B cell (primary cell): ENCODE results near the gene RRP1. TPM values are rescaled to one million over a fixed set of nuclear protein-coding genes. Genes with fewer than 3 reads are reported as not detected.

ENCODE experiments used
- ATAC-seq: fragments of 200-7000 bp; cut with Tn5 transposase; one replicate; pipeline ENCODE4 v1.10.0; 2021; ENCODE audit warnings: low read depth, mild to moderate bottlenecking, moderate number of reproducible peaks, moderate library complexity
- CTCF ChIA-PET: fragments of 350-600 bp; sonication (Branson Sonifier 250); formaldehyde crosslinking; loops from one replicate; lab custom pipeline; 2021; ENCODE audit warnings: antibody characterized with exemption, inconsistent platforms; lab: Charles Lee
- POLR2A ChIA-PET: fragments of 350-600 bp; sonication (Branson Sonifier 250); formaldehyde crosslinking; loops from one replicate; lab custom pipeline; 2021; ENCODE audit warnings: antibody characterized with exemption; lab: Charles Lee
- DNase-seq: peaks from one replicate; pipeline ENCODE4 v3.0.0; 2013
- H2AFZ ChIP-seq: 2 replicates; pipeline ENCODE4 v1.6.1; 2012; ENCODE audit warnings: mild to moderate bottlenecking, low read depth, low read length; ENCODE audit not compliant: insufficient read depth, poor library complexity, severe bottlenecking
- H3K27ac ChIP-seq, 2 donors: 1 replicate in 1 of 2; 2 replicates in 1 of 2; pipeline ENCODE4 v1.5.1; 2012 to 2013; ENCODE audit warnings: low read length in 2 of 2, mild to moderate bottlenecking in 2 of 2, moderate library complexity in 1 of 2
- H3K27me3 ChIP-seq, 4 experiments: fragments of 200-600 bp in 1 of 4; sonication (generic) in 1 of 4; replicated peaks in 1 of 4; 1 replicate in 2 of 4; 2 replicates in 2 of 4; pipeline versions ENCODE4 v1.6.1 to v1.7.0; 2013 to 2016; ENCODE audit warnings: low read length in 3 of 4, mild to moderate bottlenecking in 2 of 4, mixed read lengths in 1 of 4, moderate library complexity in 1 of 4; ENCODE audit not compliant: insufficient read depth in 4 of 4, control insufficient read depth in 3 of 4; ENCODE audit errors: control extremely low read depth in 1 of 4
- H3K36me3 ChIP-seq, 2 experiments: replicated peaks in 1 of 2; 1 replicate in 1 of 2; 2 replicates in 1 of 2; pipeline versions ENCODE4 v1.6.1 to v1.7.1; 2013; ENCODE audit warnings: low read length in 1 of 2; ENCODE audit not compliant: insufficient read depth in 2 of 2, control insufficient read depth in 1 of 2; ENCODE audit errors: control extremely low read depth in 1 of 2, extremely low read depth in 1 of 2
- H3K4me1 ChIP-seq, 2 donors: fragments of 200-600 bp in 1 of 2; sonication (generic) in 1 of 2; 1 replicate in 1 of 2; 2 replicates in 1 of 2; pipeline versions ENCODE4 v1.5.1 to v1.6.1; 2013 to 2017; ENCODE audit warnings: low read length in 2 of 2; ENCODE audit not compliant: control insufficient read depth in 2 of 2, insufficient read depth in 2 of 2
- H3K4me2 ChIP-seq: replicated peaks from 2 replicates; pipeline ENCODE3; 2012; ENCODE audit warnings: mild to moderate bottlenecking, low read depth, low read length; ENCODE audit not compliant: poor library complexity, severe bottlenecking
- H3K4me3 ChIP-seq, 5 experiments: fragments of 200-600 bp in 1 of 5; sonication (generic) in 1 of 5; 1 replicate in 3 of 5; 2 replicates in 2 of 5; pipeline versions ENCODE4 v1.5.1 to v1.7.0; 2011 to 2016; ENCODE audit warnings: low read length in 4 of 5, mild to moderate bottlenecking in 4 of 5, low read depth in 2 of 5, control low read depth in 1 of 5, moderate library complexity in 1 of 5; ENCODE audit not compliant: insufficient read depth in 1 of 5; ENCODE audit errors: control extremely low read depth in 1 of 5, extremely low read depth in 1 of 5
- H3K79me2 ChIP-seq: fragments of 200-600 bp; sonication (generic); one replicate; pipeline ENCODE4 v1.6.0; 2016; ENCODE audit warnings: low read length; ENCODE audit not compliant: control insufficient read depth, insufficient read depth
- H3K9ac ChIP-seq: fragments of 200-600 bp; sonication (generic); 2 replicates; pipeline ENCODE4 v1.6.1; 2017; ENCODE audit warnings: mild to moderate bottlenecking, low read length, moderate library complexity
- H3K9me3 ChIP-seq, 3 donors: one replicate each; pipeline versions ENCODE4 v1.6.1 to v1.7.1; 2013; ENCODE audit warnings: low read length in 2 of 3; ENCODE audit not compliant: control insufficient read depth in 2 of 3, insufficient read depth in 1 of 3; ENCODE audit errors: control extremely low read depth in 1 of 3
- H4K20me1 ChIP-seq: 2 replicates; pipeline ENCODE4 v1.6.0; 2012; ENCODE audit warnings: mild to moderate bottlenecking, low read length; ENCODE audit not compliant: insufficient read depth, control insufficient read depth, poor library complexity, severe bottlenecking
- H3K27ac Mint-ChIP-seq: one replicate; pipeline ENCODE4 v1.8.0; 2021; ENCODE audit warnings: mixed read lengths
- H3K27me3 Mint-ChIP-seq: one replicate; pipeline ENCODE4 v1.8.0; 2021; ENCODE audit warnings: mixed read lengths
- H3K4me1 Mint-ChIP-seq: one replicate; pipeline ENCODE4 v1.8.0; 2021; ENCODE audit warnings: mixed read lengths
- H3K4me3 Mint-ChIP-seq: one replicate; pipeline ENCODE4 v1.8.0; 2021; ENCODE audit warnings: mixed read lengths
- H3K9me3 Mint-ChIP-seq: one replicate; pipeline ENCODE4 v1.8.0; 2022; ENCODE audit warnings: mixed read lengths; ENCODE audit not compliant: insufficient read depth
- CTCF ChIP-seq: fragments of 200-600 bp; IDR thresholded peaks from one replicate; pipeline ENCODE4 v1.8.0; 2022; ENCODE audit warnings: antibody characterized with exemption, mild to moderate bottlenecking
- EZH2 ChIP-seq: IDR thresholded peaks from 2 replicates; pipeline ENCODE4 v1.6.1; 2012; ENCODE audit warnings: borderline replicate concordance, low read depth, mild to moderate bottlenecking, moderate library complexity, low read length; ENCODE audit not compliant: insufficient read depth, poor library complexity, severe bottlenecking
- WGBS: methylation state at CpG from one replicate; pipeline ENCODE4 v1.1.5; 2013; ENCODE audit warnings: missing lambda C conversion rate; ENCODE audit not compliant: insufficient coverage; 5-methylcytosine and 5-hydroxymethylcytosine counted together
- intact Hi-C: fragments of 100-400 bp; cut with micrococcal nuclease; formaldehyde crosslinking; loops from one replicate; pipeline ENCODE4 v1.10.0; 2022
- polyA plus RNA-seq: library from polyadenylated mRNA; depleted of rRNA; stranded (reverse); fragments of >200 nt; gene quantifications from 2 replicates; pipeline ENCODE4 v1.2.3, GENCODE V29; 2012
- total RNA-seq, 2 donors: library from RNA; stranded (reverse); fragments of 120-200 nt in 1 of 2; gene quantifications; 1 replicate in 1 of 2; 2 replicates in 1 of 2; pipeline versions ENCODE4 v1.2.3 to v1.2.4, GENCODE V29; 2013 to 2022

RRP1 gene
- total and polyA plus RNA-seq, 2 donors (not counting 1 experiment from before 2014, with no cell fraction given): 9.6 to 27.8 TPM

- TF ChIP-seq CTCF (no peak), EZH2 (no peak)
- POLR2A ChIA-PET: no interaction called here
- Histone ChIP-seq H3K9me3 (peaks cover 0 to 6% (median 0%) of the 10 kb centered on the region in 3 donors), H3K27ac (no peak overlapping the region), H2AFZ (no peak overlapping the region), H4K20me1 (no peaks in the 10 kb centered on the region), H3K27me3 (no peaks in the 10 kb centered on the region), H3K4me2 (no peak overlapping the region), H3K79me2 (no peaks in the 10 kb centered on the region), H3K9ac (no peak overlapping the region), H3K4me1 (no peaks in the 10 kb centered on the region), H3K36me3 (no peaks in the 10 kb centered on the region), H3K4me3 (no peak overlapping the region)
- no peak for ATAC-seq
- H3K4me3 Mint-ChIP-seq: no peak overlapping the region
- intact Hi-C loops: no loop called here
- H3K27me3 Mint-ChIP-seq: peaks cover 7% of the 10 kb centered on the region
- CTCF ChIA-PET: interaction anchor here (0.7 kb wide), 1 partner anchor 8 kb away, joined by 3 read pairs; no protein-coding TSS in a partner anchor
- no peak overlapping the region for H3K27ac Mint-ChIP-seq
- no peaks in the 10 kb centered on the region for H3K9me3 Mint-ChIP-seq
- WGBS: 92% methylated on average over 34 of the region's 34 CpGs
- H3K4me1 Mint-ChIP-seq: peaks cover 8% of the 10 kb centered on the region
- DNase-seq: no peak
Observed at GRCh38 chr21:43766734-43767497, 22.5 kb upstream of the RRP1 start.

- Mint-ChIP-seq H3K27ac (no peak overlapping the region), H3K4me1 (peaks cover 8% of the 10 kb centered on the region), H3K9me3 (no peaks in the 10 kb centered on the region), H3K4me3 (no peak overlapping the region), H3K27me3 (peaks cover 7% of the 10 kb centered on the region)
- ATAC-seq (no peak), DNase-seq (no peak)
- Histone ChIP-seq H3K79me2 (no peaks in the 10 kb centered on the region), H3K4me3 (no peak overlapping the region), H2AFZ (no peak overlapping the region), H3K27me3 (no peaks in the 10 kb centered on the region), H3K36me3 (no peaks in the 10 kb centered on the region), H3K4me1 (no peaks in the 10 kb centered on the region), H4K20me1 (no peaks in the 10 kb centered on the region), H3K27ac (no peak overlapping the region), H3K9me3 (peaks cover 0 to 6% (median 0%) of the 10 kb centered on the region in 3 donors), H3K4me2 (no peak overlapping the region), H3K9ac (no peak overlapping the region)
- TF ChIP-seq EZH2 (no peak), CTCF (no peak)
- POLR2A ChIA-PET: no interaction called here
- intact Hi-C loops: no loop called here
- 94% methylated on average over 13 of the region's 15 CpGs for WGBS
- CTCF ChIA-PET: no interaction called here
Observed at GRCh38 chr21:43767498-43767983, 21.8 kb upstream of the RRP1 start.
